Esophagus (tissue), 2 donors: ENCODE results near the gene GGNBP2. TPM values are rescaled to one million over a fixed set of nuclear protein-coding genes. Genes with fewer than 3 reads are reported as not detected.

ENCODE experiments used
- H3K27ac ChIP-seq, 2 donors: one replicate each; pipeline ENCODE4 v1.5.1; 2013; ENCODE audit warnings: low read depth in 2 of 2, mild to moderate bottlenecking in 2 of 2, inconsistent platforms in 1 of 2, low read length in 1 of 2, moderate library complexity in 1 of 2
- H3K27me3 ChIP-seq, 2 donors: one replicate each; pipeline ENCODE4 v1.6.1; 2013; ENCODE audit warnings: low read length in 2 of 2, control low read depth in 1 of 2, mild to moderate bottlenecking in 1 of 2; ENCODE audit not compliant: insufficient read depth in 2 of 2, control insufficient read depth in 1 of 2
- H3K36me3 ChIP-seq, 2 donors: one replicate each; pipeline ENCODE4 v1.6.1; 2013; ENCODE audit warnings: low read length in 1 of 2; ENCODE audit not compliant: control insufficient read depth in 2 of 2, insufficient read depth in 2 of 2
- H3K4me1 ChIP-seq, 2 donors: one replicate each; pipeline ENCODE4 v1.6.1; 2013; ENCODE audit warnings: low read length in 1 of 2; ENCODE audit not compliant: control insufficient read depth in 2 of 2, insufficient read depth in 2 of 2
- H3K4me3 ChIP-seq, 2 donors: one replicate each; pipeline ENCODE4 v1.5.1; 2013; ENCODE audit warnings: low read length in 2 of 2, mild to moderate bottlenecking in 2 of 2, low read depth in 1 of 2, moderate library complexity in 1 of 2
- H3K9me3 ChIP-seq, 2 donors: one replicate each; pipeline ENCODE4 v1.6.1; 2013; ENCODE audit warnings: mild to moderate bottlenecking in 2 of 2, low read depth in 1 of 2, low read length in 1 of 2, moderate library complexity in 1 of 2; ENCODE audit not compliant: control insufficient read depth in 2 of 2, insufficient read depth in 1 of 2
- WGBS, 2 donors: extraction: QIAGEN DNeasy Blood & Tissue Kit; methylation state at CpG; one replicate each; pipeline ENCODE4 v1.1.7; 2013; 5-methylcytosine and 5-hydroxymethylcytosine counted together
- polyA plus RNA-seq, 2 donors: library from polyadenylated mRNA; stranded (reverse); fragments of 200-250 nt; gene quantifications; one replicate each; pipeline ENCODE4 v1.2.3, GENCODE V29; 2013
- donor health status: healthy with polysubstance abuse.
- donor health status: Bipolar disorder and iron deficiency.

GGNBP2 gene
- polyA plus RNA-seq, 2 donors, result 32.9 to 42.2 TPM

DNA sequence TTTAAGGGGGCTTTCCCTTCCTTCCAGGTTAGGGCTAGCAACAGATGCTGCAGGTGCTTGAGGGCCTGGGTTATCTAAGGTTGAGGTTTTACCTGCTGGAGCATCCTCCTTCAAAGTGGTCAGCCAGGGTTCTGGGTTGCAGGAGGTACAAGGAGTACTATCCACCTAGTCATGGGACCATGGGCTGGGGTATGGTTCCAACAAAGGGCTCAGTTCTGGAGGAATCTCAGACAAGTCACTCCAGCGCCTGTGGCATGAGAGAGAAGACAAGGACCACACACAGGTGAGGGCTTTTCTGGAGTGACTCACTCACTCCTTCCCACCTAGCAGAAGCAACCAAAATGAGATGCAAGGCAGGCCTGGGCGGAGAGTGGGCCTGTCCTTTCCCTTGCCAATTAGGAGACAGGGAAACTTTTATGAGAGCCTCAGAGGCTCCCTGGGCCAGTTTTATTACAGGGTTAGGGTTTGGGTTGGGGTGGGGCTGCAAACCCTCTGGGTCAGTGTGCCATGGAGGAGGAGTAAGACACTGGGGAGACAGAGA lies 12.2 kb upstream of the GGNBP2 start:
- no peaks in the 10 kb centered on the region for H3K9me3 ChIP-seq
- no peaks in the 10 kb centered on the region for H3K27me3 ChIP-seq
- H3K27ac ChIP-seq, result peak overlapping the region in 1 of 2 donors; percentile 58
- peaks cover 0 to 4% of the 10 kb centered on the region in 2 donors for H3K4me1 ChIP-seq
- 55 to 68% methylated on average over 2 of the region's 2 CpGs for WGBS, 2 donors
- H3K4me3 ChIP-seq, result no peak overlapping the region
- peaks cover 3 to 20% of the 10 kb centered on the region in 2 donors for H3K36me3 ChIP-seq

GRCh38 chr17:36533935-36534839 lies 10.5 kb upstream of the GGNBP2 start:
- H3K4me3 ChIP-seq, result peak overlapping the region; percentile 73 to 98
- H3K9me3 ChIP-seq, result no peaks in the 10 kb centered on the region
- 6% methylated on average over 48 of the region's 48 CpGs for WGBS, 2 donors
- H3K4me1 ChIP-seq, result peaks cover 0 to 4% of the 10 kb centered on the region in 2 donors
- peak overlapping the region; percentile 94 to 99 for H3K27ac ChIP-seq
- no peaks in the 10 kb centered on the region for H3K27me3 ChIP-seq
- H3K36me3 ChIP-seq, result peaks cover 3 to 15% of the 10 kb centered on the region in 2 donors

GRCh38 chr17:36534840-36535668 lies 9.7 kb upstream of the GGNBP2 start, which contains the start of the genes MYO19 and PIGW:
TSS of gene MYO19 (minus strand) at chr17:36534868. CDS start at chr17:36532538, 2,330 bp downstream.
TSS of gene PIGW (plus strand) at chr17:36534987. CDS start at chr17:36537102, 2,115 bp downstream.
- H3K4me1 ChIP-seq, result peaks cover 0 to 4% of the 10 kb centered on the region in 2 donors
- H3K9me3 ChIP-seq, result no peaks in the 10 kb centered on the region
- 0% methylated on average over 83 of the region's 83 CpGs for WGBS, 2 donors
- peaks cover 3 to 15% of the 10 kb centered on the region in 2 donors for H3K36me3 ChIP-seq
- no peaks in the 10 kb centered on the region for H3K27me3 ChIP-seq
- H3K4me3 ChIP-seq, result peak within 1 kb of the TSS; percentile 73 to 98
- H3K27ac ChIP-seq, result peak within 1 kb of the TSS; percentile 94 to 99

GRCh38 chr17:36535669-36536081 lies 9.0 kb upstream of the GGNBP2 start:
- Histone ChIP-seq H3K9me3 (no peaks in the 10 kb centered on the region), H3K27me3 (no peaks in the 10 kb centered on the region), H3K4me3 (peak overlapping the region; percentile 73 to 98), H3K4me1 (peaks cover 0 to 4% of the 10 kb centered on the region in 2 donors), H3K27ac (peak overlapping the region; percentile 94 to 99), H3K36me3 (peaks cover 3 to 15% of the 10 kb centered on the region in 2 donors)
- WGBS, 2 donors, result 12% methylated on average over 15 of the region's 15 CpGs

DNA sequence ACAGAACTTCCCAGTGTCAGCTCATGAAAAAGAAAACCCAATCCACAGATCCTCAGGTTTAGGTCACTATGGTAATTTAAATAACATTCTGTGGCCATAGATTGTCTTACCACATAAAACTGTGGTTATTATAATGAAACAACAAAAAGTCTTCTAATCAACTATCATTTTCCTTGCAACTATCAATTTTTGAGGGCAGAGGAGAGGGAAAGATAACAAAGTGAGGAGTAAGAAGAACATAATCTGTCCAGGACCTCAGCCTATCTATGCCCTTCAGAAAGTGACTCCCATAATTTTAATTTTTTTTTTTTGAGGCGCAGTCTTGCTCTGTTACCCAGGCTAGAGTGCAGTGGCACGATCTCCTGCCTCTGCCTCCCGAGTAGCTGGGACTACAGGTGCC lies 4.0 kb upstream of the GGNBP2 start:
- WGBS, 2 donors, result 98 to 99% methylated on average over 3 of the region's 3 CpGs
- no peaks in the 10 kb centered on the region for H3K27me3 ChIP-seq
- H3K27ac ChIP-seq, result no peak overlapping the region
- H3K4me3 ChIP-seq, result no peak overlapping the region
- no peaks in the 10 kb centered on the region for H3K4me1 ChIP-seq
- no peaks in the 10 kb centered on the region for H3K36me3 ChIP-seq
- no peaks in the 10 kb centered on the region for H3K9me3 ChIP-seq

DNA sequence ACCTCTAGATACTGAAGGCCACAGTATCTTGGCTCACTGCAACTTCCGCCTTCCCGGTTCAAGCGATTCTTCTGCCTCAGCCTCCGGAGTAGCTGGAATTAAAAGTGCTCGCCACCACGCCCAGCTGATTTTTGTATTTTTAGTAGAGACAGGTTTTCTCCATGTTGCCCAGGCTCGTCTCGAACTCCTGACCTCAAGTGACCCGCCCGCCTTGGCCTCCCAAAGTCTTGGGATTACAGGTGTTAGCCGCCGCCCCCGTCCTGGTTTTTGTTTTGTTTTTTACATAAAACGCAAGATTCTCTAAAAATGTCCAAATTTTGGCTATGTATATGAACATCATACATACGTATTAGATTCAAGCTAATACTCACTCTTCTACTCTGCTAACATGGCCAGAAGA lies 2.0 kb upstream of the GGNBP2 start:
- 91 to 92% methylated on average over 15 of the region's 15 CpGs for WGBS, 2 donors

GRCh38 chr17:36544044-36544306 lies 744 bp upstream of the GGNBP2 start:
- Histone ChIP-seq H3K4me3 (peak overlapping the region; percentile 71 to 95), H3K36me3 (no peaks in the 10 kb centered on the region), H3K9me3 (no peaks in the 10 kb centered on the region), H3K27ac (peak overlapping the region; percentile 99), H3K27me3 (no peaks in the 10 kb centered on the region), H3K4me1 (no peaks in the 10 kb centered on the region)
- 1% methylated on average over 10 of the region's 10 CpGs for WGBS, 2 donors

More for the DNA sequence above, 2.0 kb upstream of the GGNBP2 start:
- Histone ChIP-seq H3K27me3 (no peaks in the 10 kb centered on the region), H3K27ac (no peak overlapping the region), H3K4me3 (no peak overlapping the region), H3K9me3 (no peaks in the 10 kb centered on the region), H3K4me1 (no peaks in the 10 kb centered on the region), H3K36me3 (no peaks in the 10 kb centered on the region)

DNA sequence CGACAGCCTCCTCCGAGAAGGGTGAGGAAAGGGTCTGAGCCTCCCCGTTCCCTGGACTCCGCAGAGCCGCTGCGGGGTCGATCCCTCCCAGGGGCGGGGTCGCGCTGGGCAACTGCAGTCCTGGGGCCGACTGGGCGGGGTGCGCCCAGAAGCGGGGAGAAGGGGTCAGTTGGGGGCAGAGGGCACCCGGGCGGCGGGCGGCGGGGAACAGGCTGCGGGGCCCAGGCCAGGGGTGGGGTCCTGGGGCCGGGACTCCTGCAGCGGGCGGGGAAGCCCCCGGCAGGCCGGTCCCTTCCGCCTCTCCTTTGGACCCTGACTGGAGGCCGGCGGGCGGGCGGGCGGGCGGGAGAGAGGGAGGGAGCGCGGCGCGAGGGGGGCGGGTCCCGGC lies 352 bp downstream of the GGNBP2 start:
- no peaks in the 10 kb centered on the region for H3K4me1 ChIP-seq
- H3K27me3 ChIP-seq, result no peaks in the 10 kb centered on the region
- no peaks in the 10 kb centered on the region for H3K36me3 ChIP-seq
- H3K27ac ChIP-seq, result peak overlapping the region; percentile 99
- H3K9me3 ChIP-seq, result no peaks in the 10 kb centered on the region
- 1 to 2% methylated on average over 10 to 37 of the region's 38 CpGs for WGBS, 2 donors
- H3K4me3 ChIP-seq, result peak overlapping the region; percentile 71 to 95
